OCI-LY1 (cell line): ENCODE results near the gene TSEN2.

ENCODE experiments used
- H2AFZ ChIP-seq: fragments of 200-600 bp; sonication (generic), shearing (Covaris generic); 2 replicates; pipeline ENCODE4 v1.6.0; 2014; ENCODE audit warnings: antibody characterized with exemption, mild to moderate bottlenecking, low read length
- H3F3A ChIP-seq: fragments of 200-600 bp; sonication (generic), shearing (Covaris generic); 2 replicates; pipeline ENCODE4 v1.6.0; 2014; ENCODE audit warnings: mild to moderate bottlenecking, antibody characterized with exemption, low read length, moderate library complexity; ENCODE audit not compliant: insufficient read depth
- H3K27ac ChIP-seq: fragments of 200-600 bp; sonication (generic); 2 replicates; pipeline ENCODE4 v1.5.1; 2014; ENCODE audit warnings: low read length, mixed run types, mild to moderate bottlenecking, low read depth; ENCODE audit not compliant: poor library complexity, severe bottlenecking
- H3K27me3 ChIP-seq: fragments of 200-600 bp; sonication (generic); 2 replicates; pipeline ENCODE4 v1.6.0; 2014; ENCODE audit warnings: antibody characterized with exemption, mild to moderate bottlenecking, low read length, moderate library complexity; ENCODE audit not compliant: insufficient read depth
- H3K36me3 ChIP-seq: fragments of 200-600 bp; sonication (generic); 2 replicates; pipeline ENCODE4 v1.6.1; 2014; ENCODE audit warnings: mild to moderate bottlenecking, antibody characterized with exemption, low read length, moderate library complexity, mixed read lengths; ENCODE audit not compliant: insufficient read depth
- H3K4me1 ChIP-seq: fragments of 200-600 bp; sonication (generic); 2 replicates; pipeline ENCODE4 v1.5.1; 2014; ENCODE audit warnings: mild to moderate bottlenecking, low read length, moderate library complexity; ENCODE audit not compliant: insufficient read depth, severe bottlenecking
- H3K4me2 ChIP-seq: fragments of 200-600 bp; sonication (generic), shearing (Covaris generic); 2 replicates; pipeline ENCODE4 v1.6.1; 2014; ENCODE audit warnings: low read length
- H3K4me3 ChIP-seq: fragments of 200-600 bp; sonication (generic); 2 replicates; pipeline ENCODE4 v1.5.1; 2014; ENCODE audit warnings: low read length, low read depth, mild to moderate bottlenecking, mixed read lengths; ENCODE audit not compliant: poor library complexity, severe bottlenecking
- H3K79me2 ChIP-seq: fragments of 200-600 bp; shearing (Covaris generic); 2 replicates; pipeline ENCODE4 v1.6.1; 2016; ENCODE audit warnings: mixed run types, low read length, mixed read lengths; ENCODE audit not compliant: insufficient read depth
- H3K9ac ChIP-seq: fragments of 200-600 bp; sonication (generic), shearing (Covaris generic); 2 replicates; pipeline ENCODE4 v1.6.1; 2014; ENCODE audit warnings: mild to moderate bottlenecking, low read length, mixed read lengths
- H3K9me2 ChIP-seq: fragments of 200-600 bp; sonication (generic), shearing (Covaris generic); 2 replicates; pipeline ENCODE4 v1.6.1; 2014; ENCODE audit warnings: low read depth, mild to moderate bottlenecking, low read length, mixed read lengths
- H3K9me3 ChIP-seq: fragments of 200-600 bp; shearing (Covaris generic); 2 replicates; pipeline ENCODE4 v1.6.1; 2014; ENCODE audit warnings: low read length, mixed read lengths
- H4K20me1 ChIP-seq: fragments of 200-600 bp; sonication (generic), shearing (Covaris generic); 2 replicates; pipeline ENCODE4 v1.6.0; 2016; ENCODE audit warnings: mild to moderate bottlenecking, low read length; ENCODE audit not compliant: insufficient read depth
- CTCF ChIP-seq: fragments of 200-600 bp; sonication (generic), shearing (Covaris generic); IDR thresholded peaks from 2 replicates; pipeline ENCODE4 v1.5.1; 2017; ENCODE audit warnings: mild to moderate bottlenecking, antibody characterized with exemption, low read length, moderate library complexity, mixed read lengths
- EZH2 ChIP-seq: fragments of 200-600 bp; sonication (generic), shearing (Covaris generic); IDR thresholded peaks from 2 replicates; pipeline ENCODE4 v1.8.0; 2017; ENCODE audit warnings: borderline replicate concordance, mixed run types, mild to moderate bottlenecking, antibody characterized with exemption, low read length, moderate library complexity, mixed read lengths

TSEN2 gene

GRCh38 chr3:12440927-12441714, 43.2 kb upstream of the TSEN2 start:
- Histone ChIP-seq H3K9me2 (no peaks in the 10 kb centered on the region), H3F3A (no peaks in the 10 kb centered on the region), H3K4me3 (no peak overlapping the region), H3K36me3 (no peaks in the 10 kb centered on the region), H3K79me2 (no peaks in the 10 kb centered on the region), H2AFZ (no peak overlapping the region), H3K4me2 (no peak overlapping the region), H3K4me1 (no peaks in the 10 kb centered on the region), H3K27me3 (no peaks in the 10 kb centered on the region), H3K9ac (no peak overlapping the region), H3K27ac (no peak overlapping the region), H3K9me3 (no peaks in the 10 kb centered on the region), H4K20me1 (no peaks in the 10 kb centered on the region)
- TF ChIP-seq EZH2 (no peak), CTCF (no peak)

GRCh38 chr3:12442654-12443501, 41.4 kb upstream of the TSEN2 start:
- no peaks in the 10 kb centered on the region for H3F3A ChIP-seq
- no peaks in the 10 kb centered on the region for H3K36me3 ChIP-seq
- TF ChIP-seq EZH2: no peak
- no peak for TF ChIP-seq CTCF
- no peak overlapping the region for H3K27ac ChIP-seq
- H2AFZ ChIP-seq: no peak overlapping the region
- no peaks in the 10 kb centered on the region for H3K27me3 ChIP-seq
- H3K9ac ChIP-seq: no peak overlapping the region
- no peaks in the 10 kb centered on the region for H3K79me2 ChIP-seq
- no peak overlapping the region for H3K4me3 ChIP-seq
- no peaks in the 10 kb centered on the region for H4K20me1 ChIP-seq
- no peaks in the 10 kb centered on the region for H3K9me3 ChIP-seq
- H3K4me2 ChIP-seq: no peak overlapping the region
- H3K4me1 ChIP-seq: no peaks in the 10 kb centered on the region
- H3K9me2 ChIP-seq: no peaks in the 10 kb centered on the region

GRCh38 chr3:12443781-12444522, 40.3 kb upstream of the TSEN2 start:
- Histone ChIP-seq H3K27me3 (no peaks in the 10 kb centered on the region), H3K27ac (no peak overlapping the region), H3K36me3 (no peaks in the 10 kb centered on the region), H4K20me1 (no peaks in the 10 kb centered on the region), H3K9ac (no peak overlapping the region), H3K4me2 (no peak overlapping the region), H3K79me2 (no peaks in the 10 kb centered on the region), H3F3A (no peaks in the 10 kb centered on the region), H3K4me1 (no peaks in the 10 kb centered on the region), H3K4me3 (no peak overlapping the region), H3K9me2 (no peaks in the 10 kb centered on the region), H2AFZ (no peak overlapping the region), H3K9me3 (no peaks in the 10 kb centered on the region)
- TF ChIP-seq EZH2: no peak
- no peak for TF ChIP-seq CTCF
